ENCODE results near the gene ACAP1.

DNA sequence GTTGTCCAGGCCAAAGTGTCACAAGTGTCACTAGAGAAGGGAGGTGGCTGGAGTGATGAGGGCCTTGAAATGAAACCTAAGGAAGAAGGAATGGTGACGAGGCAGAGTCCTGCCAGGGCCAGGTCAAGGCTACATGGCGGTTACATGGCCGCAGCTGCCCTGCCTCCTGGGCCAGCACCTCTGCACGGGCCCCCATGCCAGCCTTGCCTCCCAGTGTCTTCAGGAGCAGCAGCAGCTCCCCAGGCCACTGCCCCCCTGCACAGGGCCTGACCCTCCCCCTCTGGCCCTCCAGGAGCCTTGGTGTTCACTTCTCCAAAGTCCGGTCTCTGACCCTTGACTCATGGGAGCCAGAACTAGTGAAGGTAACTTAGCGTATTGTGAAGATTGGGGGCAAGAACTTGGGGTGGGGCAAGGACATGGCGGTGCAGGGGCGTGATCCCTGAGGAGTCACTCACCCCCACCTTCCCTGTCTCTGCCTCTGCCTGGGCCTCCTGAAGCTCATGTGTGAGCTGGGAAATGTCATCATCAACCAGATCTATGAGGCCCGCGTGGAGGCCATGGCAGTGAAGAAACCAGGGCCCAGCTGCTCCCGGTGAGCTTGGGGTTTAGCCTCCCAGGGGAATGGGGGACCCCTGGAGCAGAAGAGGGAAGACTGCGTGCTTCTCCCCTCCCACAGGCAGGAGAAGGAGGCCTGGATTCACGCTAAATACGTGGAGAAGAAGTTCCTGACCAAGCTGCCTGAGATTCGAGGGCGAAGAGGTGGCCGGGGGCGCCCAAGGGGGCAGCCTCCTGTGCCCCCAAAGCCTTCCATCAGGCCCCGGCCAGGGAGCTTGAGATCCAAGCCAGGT lies 11.5 kb downstream of the ACAP1 start:
- TF ChIP-seq CTCF (conservative IDR thresholded peaks at IDR 0.05) (no peak), ZFX (IDR thresholded peaks at IDR 0.05) (no peak)
